ENCODE results near the gene SF3A1. TPM values are rescaled to one million over a fixed set of nuclear protein-coding genes. Genes with fewer than 3 reads are reported as not detected.

The SF3A1 gene
- total RNA-seq (2022; extraction: Qiagen RNA extraction; ENCODE audit: low read depth): 36.7 to 65.3 TPM (median 62.9 TPM) in 5 replicates

DNA sequence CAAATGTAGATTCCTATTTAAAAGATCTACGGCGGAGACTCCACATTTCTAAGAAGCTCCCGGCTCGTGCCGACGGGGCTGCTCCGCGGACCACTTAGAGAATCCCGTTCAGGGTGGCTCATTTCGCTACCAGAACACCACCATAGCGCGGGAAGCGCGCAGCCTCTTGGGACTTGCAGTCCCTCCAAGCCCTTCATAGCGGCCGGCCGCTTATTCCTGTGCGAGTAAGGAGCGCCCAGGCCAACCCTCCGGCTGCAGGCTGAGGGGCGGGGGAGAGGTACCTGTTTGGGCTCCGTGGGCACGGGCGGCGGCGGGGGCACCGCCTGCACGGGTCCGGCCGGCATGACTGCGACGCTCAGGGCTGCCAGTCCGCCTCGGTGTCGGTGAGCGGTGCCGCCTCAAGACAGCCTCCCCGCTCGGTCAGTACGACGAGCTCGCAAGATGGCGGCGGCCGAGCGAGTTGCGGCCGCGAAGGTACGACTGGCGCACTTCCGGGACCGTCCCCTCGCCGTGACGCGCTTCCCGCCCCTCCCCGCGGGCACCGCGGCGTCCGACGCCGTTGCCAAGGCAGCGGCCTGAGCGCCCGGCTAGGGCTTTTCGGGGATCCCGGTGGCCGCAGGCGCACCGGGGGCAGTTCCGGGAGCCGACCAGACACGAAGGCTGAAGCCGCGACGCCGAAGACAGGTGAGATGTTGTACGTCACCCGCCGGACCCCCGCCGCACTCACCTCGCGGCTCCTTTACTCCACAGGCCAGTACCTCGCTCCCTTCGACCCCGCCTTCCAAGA is at the start of gene SF3A1, which contains the start of gene CCDC157:
Gene SF3A1, minus strand, starts transcription at position 446 of the 787 bp plus-strand sequence. Its CDS starts 102 bp downstream, at position 344.
Gene CCDC157, plus strand, starts transcription at position 559 of the 787 bp plus-strand sequence. CDS start 8,994 bp downstream, outside the sequence.

GRCh38 chr22:30396871-30397655 is 40.4 kb upstream of the SF3A1 start, which contains the start of gene SEC14L2:
TSS of gene SEC14L2 (plus strand) at chr22:30397018. CDS start at chr22:30397117, 99 bp downstream.

GRCh38 chr22:30386960-30387827 is 30.5 kb upstream of the SF3A1 start, which contains the start of gene RNF215:
TSS of gene RNF215 (minus strand) at chr22:30387411. CDS start at chr22:30387313, 98 bp downstream.

DNA sequence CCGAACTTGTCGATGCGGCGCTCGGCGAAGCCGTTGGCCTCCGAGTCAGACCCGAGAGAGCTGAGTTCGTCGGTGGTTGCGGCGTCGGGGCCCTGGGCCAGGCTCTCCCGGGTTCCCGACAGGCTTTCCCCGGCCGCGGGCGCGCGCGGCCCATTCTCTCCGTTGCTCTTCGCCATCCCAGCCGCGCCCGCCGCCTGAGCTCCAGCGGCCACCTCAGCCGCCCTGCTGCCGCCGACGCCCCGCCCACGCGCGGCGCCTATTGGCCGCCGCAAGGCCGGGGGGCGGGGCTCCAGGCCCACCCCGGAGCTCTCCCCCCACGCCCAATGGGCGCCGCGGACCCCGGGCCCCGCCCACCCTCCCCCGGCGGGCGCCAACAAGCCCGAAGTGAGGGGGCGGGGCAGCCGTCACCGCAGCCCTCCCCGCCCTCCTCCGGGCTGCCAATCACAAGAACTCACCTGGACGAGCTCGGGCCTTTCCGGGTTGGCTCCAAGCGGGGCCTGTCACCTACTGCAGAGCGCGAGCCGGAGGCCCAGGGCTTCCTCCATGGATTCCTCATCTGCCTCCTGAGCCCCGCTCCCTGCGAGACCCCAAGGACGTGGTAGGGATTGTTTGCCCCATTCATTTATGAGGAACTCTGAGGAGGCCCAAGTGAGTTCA is 29.9 kb downstream of the SF3A1 start, which contains the start of gene TBC1D10A:
Gene TBC1D10A, minus strand, starts transcription at position 236 of the 657 bp plus-strand sequence. Its CDS starts 60 bp downstream, at position 176.

DNA sequence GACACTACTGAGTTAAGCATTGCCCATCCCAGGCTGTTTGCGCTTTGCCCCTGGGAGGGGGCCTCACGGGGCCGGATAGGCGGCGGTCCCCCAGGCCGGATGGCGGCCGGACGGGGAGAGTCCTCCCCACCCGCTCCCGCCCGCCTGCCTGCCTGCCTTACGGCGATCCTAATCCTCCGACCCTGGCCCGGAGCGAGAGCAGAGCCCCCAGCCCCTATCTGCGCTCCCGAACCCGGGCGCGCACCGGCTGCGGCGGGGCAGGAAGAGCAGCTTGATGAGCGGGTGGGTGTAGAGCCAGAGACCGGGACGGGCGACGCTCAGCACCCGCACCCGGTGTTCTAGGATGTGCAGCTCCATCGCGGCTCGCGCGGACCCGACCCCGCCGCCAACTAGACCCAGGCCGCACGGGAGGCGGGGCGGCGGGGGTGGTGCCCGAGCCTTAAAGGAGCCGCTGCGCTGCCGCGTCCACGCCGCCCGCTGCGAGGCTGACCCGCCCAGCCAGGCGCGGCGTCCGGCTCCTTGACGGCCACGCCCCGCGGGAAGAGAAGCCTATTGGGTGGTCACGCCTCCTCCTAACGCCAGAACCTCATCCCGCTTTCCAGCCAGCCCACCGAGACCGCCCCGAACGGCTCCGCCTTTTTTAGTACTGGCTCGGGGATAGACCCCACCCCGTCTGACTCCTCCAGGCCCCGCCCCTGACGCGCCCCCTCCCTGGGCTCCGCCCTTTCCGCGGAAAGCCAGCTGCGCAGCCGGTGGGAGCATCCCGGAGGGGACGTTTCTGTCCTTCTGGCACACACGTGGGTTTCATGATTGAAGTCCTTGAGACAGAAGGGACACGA is 67.3 kb downstream of the SF3A1 start, which contains the start of gene CASTOR1:
Gene CASTOR1, minus strand, starts transcription at position 365 of the 839 bp plus-strand sequence. Its CDS starts 8 bp downstream, at position 357.

Other genes starting within 250 kb of the SF3A1 start
- 24.1 to 38.9 TPM (median 37.0 TPM) in 5 replicates for gene LIF, start 110.1 kb downstream of the SF3A1 start, total RNA-seq (2022; extraction: Qiagen RNA extraction; ENCODE audit: low read depth)
- not detected in 5 replicates for gene OSM, start 90.0 kb downstream of the SF3A1 start, total RNA-seq (2022; extraction: Qiagen RNA extraction; ENCODE audit: low read depth)
- 4.7 to 8.0 TPM (median 7.7 TPM) in 5 replicates for gene CASTOR1, start 67.4 kb downstream of the SF3A1 start, total RNA-seq (2022; extraction: Qiagen RNA extraction; ENCODE audit: low read depth)
- 7.9 to 10.5 TPM (median 9.4 TPM) in 5 replicates for gene TBC1D10A, start 30.0 kb downstream of the SF3A1 start, total RNA-seq (2022; extraction: Qiagen RNA extraction; ENCODE audit: low read depth)
- gene CCDC157, start 113 bp upstream of the SF3A1 start, total RNA-seq (2022; extraction: Qiagen RNA extraction; ENCODE audit: low read depth): 2.1 to 3.1 TPM (median 2.6 TPM) in 5 replicates
- gene RNF215, start 30.5 kb upstream of the SF3A1 start, total RNA-seq (2022; extraction: Qiagen RNA extraction; ENCODE audit: low read depth): 14.5 to 24.8 TPM (median 20.4 TPM) in 5 replicates
- gene SEC14L2, start 40.1 kb upstream of the SF3A1 start, total RNA-seq (2022; extraction: Qiagen RNA extraction; ENCODE audit: low read depth): 61.0 to 82.5 TPM (median 72.6 TPM) in 5 replicates
- 66.1 to 80.9 TPM (median 72.1 TPM) in 5 replicates for gene MTFP1, start 68.9 kb upstream of the SF3A1 start, total RNA-seq (2022; extraction: Qiagen RNA extraction; ENCODE audit: low read depth)
- 0.07 TPM in 1 of 5 replicates, not detected in the others for gene SEC14L3, start 115.1 kb upstream of the SF3A1 start, total RNA-seq (2022; extraction: Qiagen RNA extraction; ENCODE audit: low read depth)
- 4.1 to 6.3 TPM (median 5.9 TPM) in 5 replicates for gene SEC14L4, start 148.8 kb upstream of the SF3A1 start, total RNA-seq (2022; extraction: Qiagen RNA extraction; ENCODE audit: low read depth)
- not detected in 5 replicates for gene SEC14L6, start 189.8 kb upstream of the SF3A1 start, total RNA-seq (2022; extraction: Qiagen RNA extraction; ENCODE audit: low read depth)
- 7.1 to 10.6 TPM (median 9.9 TPM) in 5 replicates for gene GAL3ST1, start 217.8 kb upstream of the SF3A1 start, total RNA-seq (2022; extraction: Qiagen RNA extraction; ENCODE audit: low read depth)
- gene PES1, start 235.0 kb upstream of the SF3A1 start, total RNA-seq (2022; extraction: Qiagen RNA extraction; ENCODE audit: low read depth): 101 to 120 TPM (median 110 TPM) in 5 replicates